ENCODE results near the gene PSAPL1. TPM values are rescaled to one million over a fixed set of nuclear protein-coding genes. Genes with fewer than 3 reads are reported as not detected.

Gene PSAPL1
- total RNA-seq, 1 experiment from 2014 or later, result 0.15 TPM

DNA sequence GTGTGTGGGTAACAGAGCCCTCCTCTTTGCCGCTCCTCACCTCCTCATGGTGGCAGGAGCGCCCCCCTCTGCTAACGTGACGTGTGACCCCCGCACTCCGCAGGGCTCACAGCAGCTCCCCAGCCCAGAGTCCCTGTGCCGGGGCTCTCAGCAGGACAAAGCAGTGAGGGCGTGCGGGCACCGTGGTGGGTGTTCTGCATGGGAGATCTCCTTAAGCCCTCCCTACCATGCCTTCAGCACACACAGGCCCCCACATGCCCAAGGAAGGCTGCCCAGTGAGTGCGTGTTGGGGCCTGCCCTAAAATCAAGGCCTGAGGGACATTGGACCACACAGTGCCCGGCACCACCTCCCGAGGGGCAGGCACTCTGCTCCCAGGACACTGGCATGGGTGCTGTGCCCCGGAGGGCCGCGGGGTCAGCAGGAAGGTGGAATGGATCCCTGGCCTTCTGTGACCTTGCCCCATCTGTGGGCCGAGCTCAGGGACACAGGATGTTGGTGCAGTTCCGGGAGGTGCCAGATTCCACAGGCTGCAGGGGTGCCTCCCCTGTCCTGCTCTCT lies 10.1 kb downstream of the PSAPL1 start:
- no TSS peak for BruUV-seq (replicated peaks)
- CTCF ChIA-PET, result no interaction called here
- Histone ChIP-seq H3K9me3 (ENCODE audit: insufficient read depth, low read depth) (no peaks in the 10 kb centered on the region), H4K20me1 (ENCODE audit: insufficient read depth) (no peaks in the 10 kb centered on the region), H3K4me2 (no peak overlapping the region), H3K79me2 (ENCODE audit: low read depth) (no peaks in the 10 kb centered on the region), H3K27ac (no peak overlapping the region), H3K9me2 (ENCODE audit: insufficient read depth) (no peaks in the 10 kb centered on the region), H3K27me3 (ENCODE audit: insufficient read depth, low read depth) (no peaks in the 10 kb centered on the region), H3K36me3 (ENCODE audit: low read depth) (no peaks in the 10 kb centered on the region), H3K4me1 (replicated peaks; ENCODE audit: insufficient read depth) (no peaks in the 10 kb centered on the region), H2AFZ (no peak overlapping the region), H3K4me3 (no peak overlapping the region), H3F3A (ENCODE audit: insufficient read depth, low read depth) (no peaks in the 10 kb centered on the region)
- DNase-seq, result no peak
- intact Hi-C loops (cut with micrococcal nuclease; ENCODE audit: unreplicated experiment), result no loop called here
- POLR2A ChIA-PET (ENCODE audit: unreplicated experiment), result interaction anchor here (0.5 kb wide), 1 partner anchor 19 kb away, joined by 14 read pairs; no protein-coding TSS in a partner anchor
- no peak for TF ChIP-seq EZH2 (IDR thresholded peaks at IDR 0.05; ENCODE audit: low read depth)
- TF ChIP-seq, protein P1, sequence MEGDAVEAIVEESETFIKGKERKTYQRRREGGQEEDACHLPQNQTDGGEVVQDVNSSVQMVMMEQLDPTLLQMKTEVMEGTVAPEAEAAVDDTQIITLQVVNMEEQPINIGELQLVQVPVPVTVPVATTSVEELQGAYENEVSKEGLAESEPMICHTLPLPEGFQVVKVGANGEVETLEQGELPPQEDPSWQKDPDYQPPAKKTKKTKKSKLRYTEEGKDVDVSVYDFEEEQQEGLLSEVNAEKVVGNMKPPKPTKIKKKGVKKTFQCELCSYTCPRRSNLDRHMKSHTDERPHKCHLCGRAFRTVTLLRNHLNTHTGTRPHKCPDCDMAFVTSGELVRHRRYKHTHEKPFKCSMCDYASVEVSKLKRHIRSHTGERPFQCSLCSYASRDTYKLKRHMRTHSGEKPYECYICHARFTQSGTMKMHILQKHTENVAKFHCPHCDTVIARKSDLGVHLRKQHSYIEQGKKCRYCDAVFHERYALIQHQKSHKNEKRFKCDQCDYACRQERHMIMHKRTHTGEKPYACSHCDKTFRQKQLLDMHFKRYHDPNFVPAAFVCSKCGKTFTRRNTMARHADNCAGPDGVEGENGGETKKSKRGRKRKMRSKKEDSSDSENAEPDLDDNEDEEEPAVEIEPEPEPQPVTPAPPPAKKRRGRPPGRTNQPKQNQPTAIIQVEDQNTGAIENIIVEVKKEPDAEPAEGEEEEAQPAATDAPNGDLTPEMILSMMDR (conservative IDR thresholded peaks at IDR 0.05), result no peak

DNA sequence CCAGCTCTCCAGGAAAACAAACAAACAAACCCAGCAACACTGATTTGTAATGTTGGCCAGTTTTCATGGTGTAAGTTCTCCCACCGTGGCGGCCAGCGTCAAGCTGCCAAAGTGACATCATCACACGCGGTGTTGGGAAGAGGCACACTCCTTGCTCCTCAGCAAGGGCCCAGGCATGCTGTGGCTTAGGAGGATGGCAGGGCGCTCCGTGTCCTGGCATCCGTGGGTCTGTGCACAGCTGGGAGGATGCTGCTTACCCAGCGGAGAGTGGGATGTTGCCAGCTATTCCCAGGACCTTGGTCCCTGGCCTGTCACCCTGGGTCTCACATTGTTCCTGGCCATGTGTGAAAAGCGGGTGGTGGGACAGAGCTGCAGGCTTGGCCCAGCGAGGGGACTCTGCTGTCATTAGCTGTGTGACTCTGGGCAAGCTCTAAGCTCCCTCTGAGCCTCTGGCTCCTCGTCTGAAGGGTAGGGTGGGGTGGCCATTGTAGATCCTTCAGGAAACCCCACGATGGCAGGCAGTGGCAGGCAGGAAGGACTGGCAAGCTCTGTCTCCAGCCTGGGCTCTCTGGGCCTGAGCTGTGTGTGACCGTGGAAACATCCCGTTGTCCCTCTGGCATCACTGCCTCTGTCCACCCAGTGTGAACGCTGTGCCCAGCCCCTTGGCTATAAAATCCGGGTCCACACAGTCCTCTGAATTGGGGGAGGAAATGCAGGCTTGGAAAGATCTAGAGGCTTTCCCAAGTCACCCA lies 10.8 kb downstream of the PSAPL1 start:
- DNase-seq, result peak in 1 of 2 experiments; percentile 43
- POLR2A ChIA-PET (ENCODE audit: unreplicated experiment), result no interaction called here
- no peak overlapping the region for H3K27ac ChIP-seq
- TF ChIP-seq EZH2 (IDR thresholded peaks at IDR 0.05; ENCODE audit: low read depth), result no peak
- TF ChIP-seq, protein P1 (conservative IDR thresholded peaks at IDR 0.05), result no peak
- H3K9me3 ChIP-seq (ENCODE audit: insufficient read depth, low read depth), result no peaks in the 10 kb centered on the region
- no peaks in the 10 kb centered on the region for H3K79me2 ChIP-seq (ENCODE audit: low read depth)
- no peaks in the 10 kb centered on the region for H3K9me2 ChIP-seq (ENCODE audit: insufficient read depth)
- intact Hi-C loops (cut with micrococcal nuclease; ENCODE audit: unreplicated experiment), result no loop called here
- H3F3A ChIP-seq (ENCODE audit: insufficient read depth, low read depth), result no peaks in the 10 kb centered on the region
- no peak overlapping the region for H3K4me3 ChIP-seq
- no peak overlapping the region for H3K4me2 ChIP-seq
- H3K36me3 ChIP-seq (ENCODE audit: low read depth), result no peaks in the 10 kb centered on the region
- H4K20me1 ChIP-seq (ENCODE audit: insufficient read depth), result no peaks in the 10 kb centered on the region
- H2AFZ ChIP-seq, result no peak overlapping the region
- BruUV-seq (replicated peaks), result no TSS peak
- CTCF ChIA-PET, result no interaction called here
- H3K4me1 ChIP-seq (replicated peaks; ENCODE audit: insufficient read depth), result no peaks in the 10 kb centered on the region
- no peaks in the 10 kb centered on the region for H3K27me3 ChIP-seq (ENCODE audit: insufficient read depth, low read depth)

DNA sequence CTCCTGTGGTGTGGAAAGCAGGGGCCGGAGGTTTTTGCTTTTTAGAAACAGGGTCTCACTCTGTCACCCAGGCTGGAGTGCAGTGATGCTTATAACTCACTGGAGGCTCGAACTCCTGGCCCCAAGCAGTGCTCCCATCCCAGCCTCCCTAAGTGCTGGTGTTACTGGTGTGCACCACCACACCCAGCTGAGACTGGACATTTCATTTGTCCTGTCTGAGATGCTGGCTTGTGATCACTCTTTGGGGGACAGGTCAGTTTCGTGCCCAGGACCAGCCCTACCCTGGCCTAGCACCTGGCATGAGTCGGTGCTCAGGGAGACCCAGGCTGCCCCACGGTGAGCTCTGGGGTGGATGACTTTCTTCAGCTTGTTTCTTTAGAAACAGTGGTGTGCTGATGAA lies 11.3 kb downstream of the PSAPL1 start:
- H3K9me3 ChIP-seq (ENCODE audit: insufficient read depth, low read depth), result no peaks in the 10 kb centered on the region
- ChIA-PET POLR2A (ENCODE audit: unreplicated experiment) (no interaction called here), CTCF (no interaction called here)
- no peaks in the 10 kb centered on the region for H4K20me1 ChIP-seq (ENCODE audit: insufficient read depth)
- BruUV-seq (replicated peaks), result no TSS peak
- no peak overlapping the region for H2AFZ ChIP-seq
- H3K4me2 ChIP-seq, result no peak overlapping the region
- no peaks in the 10 kb centered on the region for H3F3A ChIP-seq (ENCODE audit: insufficient read depth, low read depth)
- no peaks in the 10 kb centered on the region for H3K27me3 ChIP-seq (ENCODE audit: insufficient read depth, low read depth)
- no peaks in the 10 kb centered on the region for H3K4me1 ChIP-seq (replicated peaks; ENCODE audit: insufficient read depth)
- TF ChIP-seq, protein P1 (conservative IDR thresholded peaks at IDR 0.05), result no peak
- TF ChIP-seq EZH2 (IDR thresholded peaks at IDR 0.05; ENCODE audit: low read depth), result no peak
- intact Hi-C loops (cut with micrococcal nuclease; ENCODE audit: unreplicated experiment), result no loop called here
- no peak overlapping the region for H3K4me3 ChIP-seq
- no peaks in the 10 kb centered on the region for H3K9me2 ChIP-seq (ENCODE audit: insufficient read depth)
- DNase-seq, result no peak
- H3K36me3 ChIP-seq (ENCODE audit: low read depth), result no peaks in the 10 kb centered on the region
- H3K79me2 ChIP-seq (ENCODE audit: low read depth), result no peaks in the 10 kb centered on the region
- no peak overlapping the region for H3K27ac ChIP-seq

Data from PC-9 (cell line).